Rectal smooth muscle tissue (tissue), 1 donor: ENCODE results near the gene FAT1.
A peak's percentile ranks its signal among the peaks of the same experiment; 100 is the strongest.

Experiments used
- H3K27ac ChIP-seq: one replicate; pipeline ENCODE4 v1.7.0; 2013; ENCODE audit warnings: low read depth, low read length, inconsistent platforms
- H3K27me3 ChIP-seq: one replicate; pipeline ENCODE4 v1.7.0; 2013; ENCODE audit warnings: low read length; ENCODE audit not compliant: control insufficient read depth, insufficient read depth
- H3K36me3 ChIP-seq: one replicate; pipeline ENCODE4 v1.7.0; 2013; ENCODE audit warnings: low read length; ENCODE audit not compliant: control insufficient read depth, insufficient read depth
- H3K4me1 ChIP-seq: one replicate; pipeline ENCODE4 v1.7.0; 2013; ENCODE audit warnings: low read length; ENCODE audit not compliant: control insufficient read depth, insufficient read depth
- H3K4me3 ChIP-seq: one replicate; pipeline ENCODE4 v1.7.0; 2013; ENCODE audit warnings: low read length
- H3K9ac ChIP-seq: one replicate; pipeline ENCODE4 v1.7.0; 2013; ENCODE audit warnings: low read length

Gene FAT1

GRCh38 chr4:186653969-186654368 is 69.7 kb downstream of the FAT1 start:
- no peaks in the 10 kb centered on the region for H3K36me3 ChIP-seq
- no peak overlapping the region for H3K9ac ChIP-seq
- peaks cover 3% of the 10 kb centered on the region for H3K4me1 ChIP-seq
- no peak overlapping the region for H3K27ac ChIP-seq
- no peak overlapping the region for H3K4me3 ChIP-seq
- no peaks in the 10 kb centered on the region for H3K27me3 ChIP-seq

- H3K36me3 ChIP-seq, result peaks cover 2% of the 10 kb centered on the region
- H3K4me3 ChIP-seq, result peak overlapping the region; percentile 25
- H3K9ac ChIP-seq, result no peak overlapping the region
- no peak overlapping the region for H3K27ac ChIP-seq
- no peaks in the 10 kb centered on the region for H3K4me1 ChIP-seq
- H3K27me3 ChIP-seq, result no peaks in the 10 kb centered on the region
Observed at GRCh38 chr4:186651624-186652023, 72.0 kb downstream of the FAT1 start.

- Histone ChIP-seq H3K4me1 (no peaks in the 10 kb centered on the region), H3K27me3 (no peaks in the 10 kb centered on the region), H3K36me3 (peaks cover 2% of the 10 kb centered on the region), H3K4me3 (peak overlapping the region; percentile 25), H3K27ac (no peak overlapping the region), H3K9ac (no peak overlapping the region)
Observed at GRCh38 chr4:186651181-186651603, 72.5 kb downstream of the FAT1 start.

GRCh38 chr4:186650401-186651180 is 73.1 kb downstream of the FAT1 start:
- Histone ChIP-seq H3K4me1 (no peaks in the 10 kb centered on the region), H3K27me3 (no peaks in the 10 kb centered on the region), H3K4me3 (no peak overlapping the region), H3K36me3 (peaks cover 2% of the 10 kb centered on the region), H3K27ac (no peak overlapping the region), H3K9ac (no peak overlapping the region)

- no peak overlapping the region for H3K27ac ChIP-seq
- H3K4me1 ChIP-seq, result no peaks in the 10 kb centered on the region
- no peak overlapping the region for H3K9ac ChIP-seq
- no peak overlapping the region for H3K4me3 ChIP-seq
- H3K27me3 ChIP-seq, result no peaks in the 10 kb centered on the region
- H3K36me3 ChIP-seq, result peaks cover 4% of the 10 kb centered on the region
Observed at GRCh38 chr4:186647821-186648220, 75.8 kb downstream of the FAT1 start.

- H3K9ac ChIP-seq, result no peak overlapping the region
- H3K27ac ChIP-seq, result peak overlapping the region; percentile 37
- peaks cover 9% of the 10 kb centered on the region for H3K36me3 ChIP-seq
Observed at GRCh38 chr4:186644737-186645261, 78.9 kb downstream of the FAT1 start.

DNA sequence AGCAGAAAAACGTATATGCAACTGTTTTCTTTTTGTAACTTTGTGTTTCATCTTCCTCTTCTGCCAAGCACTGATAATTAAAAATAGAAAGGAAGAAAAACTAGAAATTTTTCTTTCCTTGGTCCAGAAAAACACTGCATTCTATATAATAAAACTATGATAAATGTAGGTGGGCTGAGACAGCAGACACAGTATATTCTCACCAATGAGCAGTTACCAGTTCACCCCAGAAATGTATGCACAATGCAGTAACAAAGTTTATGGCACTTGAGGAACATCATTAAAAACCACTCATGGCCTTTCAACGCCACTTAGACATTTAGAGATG is 79.4 kb downstream of the FAT1 start:
- Histone ChIP-seq H3K27me3 (no peaks in the 10 kb centered on the region), H3K27ac (no peak overlapping the region), H3K36me3 (peaks cover 9% of the 10 kb centered on the region)

More at GRCh38 chr4:186644737-186645261, 78.9 kb downstream of the FAT1 start:
- no peak overlapping the region for H3K4me3 ChIP-seq
- no peaks in the 10 kb centered on the region for H3K27me3 ChIP-seq
- no peaks in the 10 kb centered on the region for H3K4me1 ChIP-seq

GRCh38 chr4:186643501-186644310 is 80.0 kb downstream of the FAT1 start:
- Histone ChIP-seq H3K36me3 (peaks cover 9% of the 10 kb centered on the region), H3K4me3 (no peak overlapping the region), H3K27ac (no peak overlapping the region), H3K4me1 (no peaks in the 10 kb centered on the region), H3K27me3 (no peaks in the 10 kb centered on the region), H3K9ac (no peak overlapping the region)

More for the DNA sequence above, 79.4 kb downstream of the FAT1 start:
- no peak overlapping the region for H3K9ac ChIP-seq
- H3K4me3 ChIP-seq, result no peak overlapping the region
- no peaks in the 10 kb centered on the region for H3K4me1 ChIP-seq

DNA sequence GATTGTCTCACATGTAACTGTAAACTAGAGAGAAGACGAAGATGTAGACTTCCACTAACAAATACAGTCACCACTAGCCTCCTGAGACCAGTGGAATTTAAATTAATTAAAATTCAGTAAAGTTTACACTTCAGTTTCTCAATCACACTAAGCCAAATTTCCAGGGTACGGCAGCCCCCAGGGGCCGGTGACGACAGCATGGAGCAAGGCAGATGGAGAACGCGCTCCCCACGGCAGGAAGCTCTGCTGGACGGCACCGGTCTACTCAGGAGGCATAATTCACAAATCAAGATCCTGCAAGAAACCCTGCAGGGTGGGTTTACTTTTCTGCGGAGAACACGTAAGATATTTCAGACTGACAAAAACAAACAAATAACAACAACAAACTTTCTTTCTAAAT is 80.7 kb downstream of the FAT1 start:
- Histone ChIP-seq H3K4me3 (no peak overlapping the region), H3K27me3 (no peaks in the 10 kb centered on the region), H3K4me1 (no peaks in the 10 kb centered on the region), H3K9ac (no peak overlapping the region), H3K36me3 (peaks cover 7% of the 10 kb centered on the region), H3K27ac (no peak overlapping the region)

GRCh38 chr4:186642530-186642929 is 81.1 kb downstream of the FAT1 start:
- Histone ChIP-seq H3K9ac (no peak overlapping the region), H3K27me3 (no peaks in the 10 kb centered on the region), H3K4me3 (no peak overlapping the region), H3K4me1 (no peaks in the 10 kb centered on the region), H3K27ac (no peak overlapping the region), H3K36me3 (peaks cover 7% of the 10 kb centered on the region)

- H3K27me3 ChIP-seq, result no peaks in the 10 kb centered on the region
- H3K4me3 ChIP-seq, result no peak overlapping the region
- no peak overlapping the region for H3K27ac ChIP-seq
- no peak overlapping the region for H3K9ac ChIP-seq
- no peaks in the 10 kb centered on the region for H3K4me1 ChIP-seq
- H3K36me3 ChIP-seq, result peaks cover 8% of the 10 kb centered on the region
Observed at GRCh38 chr4:186634591-186635128, 89.0 kb downstream of the FAT1 start.

DNA sequence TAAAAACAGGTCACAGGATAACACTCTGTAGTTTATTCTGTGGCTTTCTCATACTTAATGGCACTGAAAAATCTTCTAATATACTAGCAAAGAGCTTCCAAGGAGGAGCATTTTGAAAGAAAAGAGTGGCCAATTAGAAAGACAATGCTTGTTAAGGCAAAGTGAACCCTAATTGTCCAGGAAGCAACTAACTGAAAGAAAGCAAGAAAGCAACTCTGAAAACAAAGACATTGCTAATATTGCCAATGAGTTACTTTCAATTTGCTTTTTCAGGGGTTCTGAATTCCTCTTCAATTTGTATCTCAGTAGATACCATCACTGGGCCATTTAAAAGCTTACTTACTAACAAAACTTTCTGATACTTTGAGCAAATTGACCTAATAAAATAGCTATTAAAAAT is 89.8 kb downstream of the FAT1 start:
- H3K27ac ChIP-seq, result no peak overlapping the region
- no peak overlapping the region for H3K4me3 ChIP-seq
- no peak overlapping the region for H3K9ac ChIP-seq
- no peaks in the 10 kb centered on the region for H3K4me1 ChIP-seq
- H3K36me3 ChIP-seq, result peaks cover 8% of the 10 kb centered on the region
- H3K27me3 ChIP-seq, result no peaks in the 10 kb centered on the region
